ENCODE data around the gene CTXND1. TPM values are rescaled to one million over a fixed set of nuclear protein-coding genes. Genes with fewer than 3 reads are reported as not detected.

The CTXND1 gene
- polyA plus RNA-seq, 3 donors, result not detected

DNA sequence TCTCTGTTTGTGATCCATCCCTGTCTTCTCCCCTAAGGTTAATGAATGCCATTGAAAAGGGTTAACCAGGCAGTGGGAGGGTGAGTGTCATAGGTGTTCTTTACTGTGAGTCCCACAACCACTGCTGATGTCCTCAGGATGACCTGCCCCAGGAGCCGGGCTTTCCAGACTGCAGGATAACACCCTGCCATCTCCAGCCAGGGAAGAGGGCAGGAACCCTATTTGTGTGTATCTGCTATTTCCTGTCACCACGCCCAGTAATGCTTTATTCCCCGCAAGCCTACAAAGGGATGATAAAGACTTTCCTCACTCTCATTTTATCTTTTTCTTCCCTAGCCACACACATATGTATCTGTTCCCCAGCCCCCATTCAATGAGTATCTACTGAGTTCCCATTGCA, 15.6 kb upstream of the CTXND1 start:
- Histone ChIP-seq H3K9me3 (replicated peaks in 1 of 2; ENCODE audit: control insufficient read depth in 1 of 2, insufficient read depth in 1 of 2, low read length in 2 of 2) (no peaks in the 10 kb centered on the region), H3K27ac (ENCODE audit: low read depth in 1 of 2, low read length in 2 of 2) (no peak overlapping the region), H3K36me3 (replicated peaks in 1 of 2; ENCODE audit: control insufficient read depth in 1 of 2, insufficient read depth in 2 of 2, low read length in 2 of 2) (no peaks in the 10 kb centered on the region), H3K4me1 (ENCODE audit: control insufficient read depth in 1 of 2, insufficient read depth in 2 of 2, low read length in 2 of 2) (no peaks in the 10 kb centered on the region), H3K4me2 (replicated peaks; ENCODE audit: extremely low read depth, low read length, poor library complexity, severe bottlenecking) (no peak overlapping the region), H2AFZ (ENCODE audit: insufficient read depth, low read depth, low read length, poor library complexity, severe bottlenecking) (no peak overlapping the region), H3K9ac (ENCODE audit: insufficient read depth, low read length, poor library complexity, severe bottlenecking) (no peak overlapping the region), H3K27me3 (ENCODE audit: control insufficient read depth in 2 of 2, insufficient read depth in 2 of 2, low read length in 2 of 2) (no peaks in the 10 kb centered on the region), H3K79me2 (ENCODE audit: insufficient read depth, low read length) (no peaks in the 10 kb centered on the region), H3K4me3 (replicated peaks in 1 of 3; ENCODE audit: low read depth in 2 of 3, low read length in 3 of 3) (no peak overlapping the region), H4K20me1 (ENCODE audit: insufficient read depth, low read length) (no peaks in the 10 kb centered on the region)
- 70% methylated on average over 3 of the region's 3 CpGs for WGBS (ENCODE audit: insufficient coverage)
- intact Hi-C loops (cut with micrococcal nuclease), result no loop called here
- Mint-ChIP-seq H3K27me3 (ENCODE audit: low read depth in 3 of 3) (peaks cover 8 to 9% (median 8%) of the 10 kb centered on the region in 3 donors), H3K4me3 (no peak overlapping the region), H3K9me3 (peaks cover 0 to 2% (median 0%) of the 10 kb centered on the region in 7 donors), H3K27ac (no peak overlapping the region), H3K4me1 (no peaks in the 10 kb centered on the region), H3K36me3 (no peaks in the 10 kb centered on the region)
- no peak for DNase-seq
- TF ChIP-seq, protein P1, sequence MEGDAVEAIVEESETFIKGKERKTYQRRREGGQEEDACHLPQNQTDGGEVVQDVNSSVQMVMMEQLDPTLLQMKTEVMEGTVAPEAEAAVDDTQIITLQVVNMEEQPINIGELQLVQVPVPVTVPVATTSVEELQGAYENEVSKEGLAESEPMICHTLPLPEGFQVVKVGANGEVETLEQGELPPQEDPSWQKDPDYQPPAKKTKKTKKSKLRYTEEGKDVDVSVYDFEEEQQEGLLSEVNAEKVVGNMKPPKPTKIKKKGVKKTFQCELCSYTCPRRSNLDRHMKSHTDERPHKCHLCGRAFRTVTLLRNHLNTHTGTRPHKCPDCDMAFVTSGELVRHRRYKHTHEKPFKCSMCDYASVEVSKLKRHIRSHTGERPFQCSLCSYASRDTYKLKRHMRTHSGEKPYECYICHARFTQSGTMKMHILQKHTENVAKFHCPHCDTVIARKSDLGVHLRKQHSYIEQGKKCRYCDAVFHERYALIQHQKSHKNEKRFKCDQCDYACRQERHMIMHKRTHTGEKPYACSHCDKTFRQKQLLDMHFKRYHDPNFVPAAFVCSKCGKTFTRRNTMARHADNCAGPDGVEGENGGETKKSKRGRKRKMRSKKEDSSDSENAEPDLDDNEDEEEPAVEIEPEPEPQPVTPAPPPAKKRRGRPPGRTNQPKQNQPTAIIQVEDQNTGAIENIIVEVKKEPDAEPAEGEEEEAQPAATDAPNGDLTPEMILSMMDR (IDR thresholded peaks at IDR 0.05), result no peak

DNA sequence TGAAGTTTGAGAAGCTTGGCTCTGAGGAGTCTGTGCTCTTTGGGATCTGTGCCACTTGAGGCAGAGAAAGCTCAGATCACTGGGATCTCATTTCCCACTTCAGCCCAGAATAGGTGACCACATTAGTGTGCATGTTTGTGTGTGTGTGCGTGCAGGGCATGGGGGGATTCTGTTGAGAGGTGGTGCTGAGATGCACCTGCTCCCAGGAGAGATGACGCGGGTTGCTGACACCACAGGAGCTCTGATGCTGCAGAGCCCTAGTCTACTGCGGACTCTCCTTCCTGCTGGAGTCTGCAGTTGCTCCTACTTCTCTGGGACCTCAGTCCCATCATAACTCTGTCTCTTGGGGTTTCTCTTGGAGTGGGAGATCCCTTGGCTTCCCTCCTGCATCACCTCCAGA, 14.7 kb upstream of the CTXND1 start:
- Mint-ChIP-seq H3K36me3 (no peaks in the 10 kb centered on the region), H3K4me1 (no peaks in the 10 kb centered on the region), H3K9me3 (peaks cover 0 to 2% (median 0%) of the 10 kb centered on the region in 7 donors), H3K27ac (no peak overlapping the region), H3K4me3 (no peak overlapping the region), H3K27me3 (ENCODE audit: low read depth in 3 of 3) (peaks cover 8 to 12% (median 9%) of the 10 kb centered on the region in 3 donors)
- intact Hi-C loops (cut with micrococcal nuclease), result no loop called here
- no peak overlapping the region for H3K9ac ChIP-seq (ENCODE audit: insufficient read depth, low read length, poor library complexity, severe bottlenecking)
- WGBS (ENCODE audit: insufficient coverage), result no CpG with 5 or more reads among the region's 4 CpGs
- no peak overlapping the region for H3K27ac ChIP-seq (ENCODE audit: low read depth in 1 of 2, low read length in 2 of 2)
- no peak overlapping the region for H3K4me3 ChIP-seq (replicated peaks in 1 of 3; ENCODE audit: low read depth in 2 of 3, low read length in 3 of 3)
- H3K79me2 ChIP-seq (ENCODE audit: insufficient read depth, low read length), result no peaks in the 10 kb centered on the region
- TF ChIP-seq, protein P1 (IDR thresholded peaks at IDR 0.05), result no peak
- no peak overlapping the region for H3K4me2 ChIP-seq (replicated peaks; ENCODE audit: extremely low read depth, low read length, poor library complexity, severe bottlenecking)
- H2AFZ ChIP-seq (ENCODE audit: insufficient read depth, low read depth, low read length, poor library complexity, severe bottlenecking), result no peak overlapping the region
- no peaks in the 10 kb centered on the region for H3K9me3 ChIP-seq (replicated peaks in 1 of 2; ENCODE audit: control insufficient read depth in 1 of 2, insufficient read depth in 1 of 2, low read length in 2 of 2)
- DNase-seq, result no peak
- H4K20me1 ChIP-seq (ENCODE audit: insufficient read depth, low read length), result no peaks in the 10 kb centered on the region
- H3K36me3 ChIP-seq (replicated peaks in 1 of 2; ENCODE audit: control insufficient read depth in 1 of 2, insufficient read depth in 2 of 2, low read length in 2 of 2), result no peaks in the 10 kb centered on the region
- no peaks in the 10 kb centered on the region for H3K4me1 ChIP-seq (ENCODE audit: control insufficient read depth in 1 of 2, insufficient read depth in 2 of 2, low read length in 2 of 2)
- H3K27me3 ChIP-seq (ENCODE audit: control insufficient read depth in 2 of 2, insufficient read depth in 2 of 2, low read length in 2 of 2), result peaks cover 0 to 1% of the 10 kb centered on the region in 2 donors
